ENCODE data around the gene FOXN1. TPM values are rescaled to one million over a fixed set of nuclear protein-coding genes. Genes with fewer than 3 reads are reported as not detected.

The FOXN1 gene
- total RNA-seq, 1 donor from 2014 or later: 3.0 TPM

DNA sequence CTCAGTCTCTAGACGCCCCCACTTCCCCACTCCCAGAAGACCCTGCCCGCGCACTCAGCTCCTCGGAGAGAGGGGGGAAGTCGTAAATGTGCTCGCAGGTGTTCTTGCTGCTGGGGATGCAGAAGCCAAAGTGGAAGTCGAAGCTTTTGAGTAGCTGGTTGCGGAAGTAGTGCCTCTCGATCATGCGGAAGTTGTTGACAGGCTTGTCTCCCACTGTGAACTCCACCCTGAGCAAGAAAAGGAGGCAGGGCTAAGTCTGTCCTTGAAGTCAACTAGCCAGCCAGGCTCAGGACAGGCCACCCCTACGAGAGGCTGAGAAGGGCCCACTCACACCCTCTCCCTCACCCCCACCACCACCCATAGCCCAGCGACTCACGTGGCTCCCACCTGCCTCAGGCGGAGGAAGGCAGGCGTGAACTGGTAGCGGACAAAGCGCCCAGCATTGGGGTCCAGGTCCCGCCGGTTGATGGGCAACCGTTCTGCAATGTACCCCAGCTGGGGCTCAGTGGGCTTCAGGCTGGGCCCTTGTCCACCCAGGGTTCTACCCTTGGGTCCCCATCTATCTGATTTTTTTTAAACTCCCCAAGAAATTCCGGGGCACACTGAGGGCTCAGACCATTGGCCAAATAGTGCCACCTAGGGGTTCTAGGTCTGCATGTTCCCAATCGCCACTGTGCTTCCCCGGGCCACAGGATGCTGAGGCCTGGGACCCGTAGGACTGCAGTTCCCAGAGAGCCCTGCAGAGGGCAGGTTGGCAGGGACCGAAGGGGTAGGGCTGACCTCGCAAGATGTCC is 41.7 kb downstream of the FOXN1 start:
- no peak for DNase-seq

DNA sequence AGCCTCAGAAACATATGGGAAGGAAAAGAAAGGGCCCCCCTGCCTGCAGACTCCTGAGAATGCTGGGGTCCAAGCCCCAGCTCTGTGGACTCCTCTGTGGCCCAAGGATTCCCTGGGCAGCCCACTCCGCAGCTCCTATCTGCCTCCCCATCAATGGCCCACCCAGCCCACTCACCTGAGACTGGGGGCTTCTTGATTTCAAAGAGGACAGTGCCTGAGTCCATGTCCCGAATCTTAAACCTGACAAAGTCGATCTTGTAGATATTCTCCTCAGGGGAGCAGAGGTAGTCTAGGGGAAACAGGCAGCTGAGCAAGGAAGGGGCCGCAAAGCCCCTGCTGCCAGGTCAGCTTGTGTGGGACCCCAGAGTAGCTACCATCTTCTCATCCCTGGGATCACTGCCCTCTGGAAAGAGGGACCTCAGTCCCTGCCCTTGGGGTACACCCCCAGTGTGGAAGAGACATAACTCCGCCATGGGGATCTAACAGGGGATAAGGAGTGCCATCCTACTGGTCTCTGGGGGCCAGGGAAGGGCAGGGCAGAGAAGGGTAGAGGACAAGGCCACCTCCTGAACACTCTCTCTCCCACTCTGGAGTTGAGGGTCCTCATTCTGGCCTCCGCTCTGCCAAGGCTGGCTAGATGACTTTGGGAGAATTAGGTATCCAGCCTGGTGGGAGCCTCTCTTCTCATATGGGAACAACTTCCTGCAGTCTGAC is 42.4 kb downstream of the FOXN1 start:
- no peak for DNase-seq

DNA sequence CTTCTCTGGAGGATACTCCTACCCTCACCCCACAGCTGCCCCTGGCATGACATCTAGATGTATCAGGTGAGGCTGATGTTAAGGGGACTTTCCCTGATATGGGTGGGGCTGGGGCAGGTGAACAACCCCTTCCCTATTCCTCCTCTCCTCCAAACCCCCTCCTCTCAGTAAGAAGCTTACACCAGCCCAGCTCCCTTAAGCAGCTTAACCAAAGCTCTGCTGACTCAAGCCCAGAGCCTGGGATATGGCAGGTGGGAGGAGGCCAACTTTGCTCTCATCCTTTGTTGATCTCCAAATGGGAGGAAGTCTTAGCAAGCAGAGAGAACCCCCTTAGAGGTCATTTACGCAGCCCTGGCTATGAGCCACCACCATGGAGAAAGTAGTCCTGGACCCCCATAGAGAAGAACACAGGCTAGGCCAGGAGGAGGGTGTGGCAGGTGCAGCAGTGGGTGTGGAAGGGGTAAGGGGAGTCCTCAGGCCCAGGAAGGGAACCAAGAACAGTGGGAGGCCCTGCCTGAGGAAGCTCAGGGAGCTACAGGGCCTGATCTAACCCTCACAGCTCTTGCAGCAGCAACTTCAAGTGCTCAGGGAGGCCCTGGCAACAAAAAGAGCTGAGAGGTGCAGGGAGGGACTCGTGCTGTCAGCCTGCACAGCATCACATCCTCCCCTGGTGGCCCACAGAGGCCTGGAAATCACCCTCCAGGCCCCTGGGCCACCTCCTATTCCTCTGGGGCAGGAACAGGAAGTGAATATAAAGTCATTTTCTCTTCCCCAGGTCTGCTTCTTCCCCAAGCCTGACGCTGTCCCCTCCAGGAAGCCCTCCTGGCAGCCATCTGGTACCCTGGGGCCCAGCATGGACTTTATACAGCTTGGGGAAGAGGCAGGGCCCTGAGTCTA is 43.3 kb downstream of the FOXN1 start:
- DNase-seq: no peak

DNA sequence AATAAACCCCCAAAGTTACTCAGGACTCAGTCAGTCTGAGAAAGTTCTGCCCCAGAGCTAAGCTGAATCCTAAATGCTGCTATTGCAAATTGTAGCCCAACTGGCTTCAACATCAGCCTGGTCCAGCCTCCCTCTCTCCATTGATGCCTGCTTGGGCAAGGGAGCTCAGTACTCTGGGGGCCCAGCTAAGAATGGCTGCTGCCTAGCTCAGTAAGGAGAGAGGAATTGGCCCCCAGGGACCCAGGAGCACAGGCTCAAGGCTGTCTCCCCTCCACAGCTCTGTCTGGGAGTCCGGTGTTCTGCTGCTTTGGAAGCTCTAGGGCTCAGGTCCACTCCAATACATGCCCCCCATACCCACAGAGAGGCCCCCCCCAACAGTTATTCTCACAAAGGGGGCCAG is 44.7 kb downstream of the FOXN1 start:
- no peak for DNase-seq

DNA sequence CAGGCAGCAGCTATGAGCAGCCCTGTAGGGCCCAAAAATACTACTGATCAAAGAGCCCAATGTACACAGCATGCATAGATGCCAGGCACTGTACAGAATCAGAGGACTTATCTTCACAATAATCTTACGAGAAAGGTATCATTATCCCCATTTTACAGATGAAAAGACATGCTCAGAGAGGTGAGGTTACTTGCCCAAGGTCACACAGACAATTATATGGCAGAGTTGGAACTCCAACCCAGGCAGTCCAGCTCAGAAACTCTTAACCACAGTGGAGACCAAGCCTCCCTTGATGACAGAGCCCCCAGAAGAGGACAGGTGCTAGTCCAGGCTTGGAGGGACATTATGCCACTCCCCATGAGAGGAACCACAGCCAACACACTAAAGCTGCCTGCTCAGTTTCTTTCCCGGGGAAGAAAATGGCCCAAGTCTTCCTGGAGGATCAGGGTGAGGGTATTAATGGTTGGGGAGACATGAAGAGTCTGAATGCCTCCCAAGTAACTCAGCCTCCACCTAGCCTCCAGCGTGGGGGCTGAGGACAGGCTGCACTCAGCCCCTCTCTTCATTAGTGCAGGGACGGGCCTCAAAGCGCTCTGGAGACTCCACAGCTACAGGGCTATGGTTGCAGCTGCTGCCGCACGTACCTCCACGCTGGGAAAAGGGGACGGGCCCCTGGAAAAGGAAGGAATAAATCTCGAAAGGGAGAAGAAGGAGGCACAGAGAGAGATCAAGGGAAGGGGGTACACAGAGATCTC is 45.5 kb downstream of the FOXN1 start:
- no peak for DNase-seq

DNA sequence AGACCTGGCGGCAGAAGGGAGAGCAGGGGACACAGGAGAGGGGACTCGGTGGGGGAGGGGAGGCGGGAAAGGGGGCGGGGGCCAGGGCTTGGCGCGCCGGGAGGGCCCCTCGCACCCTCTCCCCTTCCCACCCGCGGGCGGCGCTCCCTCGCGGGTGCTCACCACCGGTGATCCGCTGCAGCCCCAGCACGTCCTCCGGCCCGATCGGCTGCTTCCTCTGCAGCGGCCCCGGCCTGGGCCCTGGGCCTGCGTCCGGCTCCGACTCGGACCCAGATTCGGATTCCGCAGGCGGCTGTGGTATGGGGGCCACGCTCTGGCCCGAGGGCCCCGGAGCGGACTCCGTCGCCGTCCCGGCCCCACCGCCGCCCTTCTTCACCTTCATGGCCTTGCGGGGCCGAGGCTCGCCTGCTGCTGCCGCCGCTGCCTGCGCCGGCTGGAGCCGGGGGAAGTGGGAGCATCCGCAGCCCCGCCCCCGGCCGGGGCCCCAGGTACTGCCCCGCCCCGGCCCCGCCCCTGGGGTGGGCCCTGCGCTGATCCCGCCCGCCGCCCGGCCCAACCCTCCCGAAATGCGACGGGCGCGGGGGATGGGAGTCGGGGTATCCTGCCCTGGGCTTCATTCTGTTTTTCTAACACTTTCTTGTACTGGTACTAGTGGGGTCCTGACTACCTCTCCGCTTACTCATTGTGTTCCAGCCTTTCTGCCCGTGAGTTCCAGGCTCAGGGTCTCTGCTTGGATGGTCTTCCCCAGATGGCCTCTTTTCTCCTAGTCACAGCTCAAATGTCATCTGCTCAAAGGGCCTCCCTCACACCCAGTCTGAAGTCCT is 46.2 kb downstream of the FOXN1 start, which contains the start of gene UNC119:
Gene UNC119, minus strand, starts transcription at position 449 of the 824 bp plus-strand sequence. Its CDS starts 67 bp downstream, at position 382.
- peak; percentile 38 for DNase-seq

DNA sequence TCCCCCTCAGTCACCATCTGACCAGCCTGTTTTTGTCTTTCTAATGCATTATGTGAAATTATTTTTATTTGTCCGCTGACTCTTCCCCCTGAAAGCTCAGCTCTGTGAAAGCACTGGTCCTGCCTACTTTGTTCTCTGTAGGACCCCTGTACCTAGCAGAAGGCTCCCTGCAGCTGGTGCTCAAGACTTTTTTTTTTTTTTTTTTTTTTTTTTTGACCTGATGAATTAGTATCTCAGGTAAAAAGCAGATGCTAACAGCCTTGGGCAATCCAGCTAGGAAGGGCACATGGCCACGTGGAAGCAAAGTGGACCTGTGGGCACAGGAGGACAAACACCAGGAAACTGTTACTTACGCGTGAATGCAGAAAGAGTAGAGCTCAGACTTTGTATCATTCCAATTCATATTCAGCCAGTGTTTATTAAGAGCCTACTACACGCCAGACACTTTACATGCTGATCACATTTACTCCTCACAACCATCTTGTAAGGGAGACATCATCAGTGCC is 46.9 kb downstream of the FOXN1 start:
- peak; percentile 16 for DNase-seq

DNA sequence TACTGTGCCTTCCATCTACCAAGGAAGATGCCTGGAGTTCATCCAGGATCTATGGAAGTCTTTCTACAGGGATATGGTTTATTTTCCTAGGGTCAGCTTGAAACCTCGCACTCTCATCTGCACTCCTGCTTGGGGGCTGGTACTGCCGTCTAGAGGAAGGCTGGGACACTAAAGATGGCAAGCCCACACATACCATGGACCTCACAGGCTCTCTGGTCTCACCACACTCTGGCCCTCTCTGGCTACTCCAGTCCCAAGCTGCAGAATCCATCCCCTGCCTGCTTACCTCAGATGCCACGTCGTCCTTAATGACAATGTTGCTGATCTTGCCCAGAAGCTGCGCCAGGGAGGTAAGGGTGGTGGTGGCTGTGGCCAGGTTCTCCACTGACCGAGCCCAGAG is 48.4 kb downstream of the FOXN1 start:
- DNase-seq: no peak

DNA sequence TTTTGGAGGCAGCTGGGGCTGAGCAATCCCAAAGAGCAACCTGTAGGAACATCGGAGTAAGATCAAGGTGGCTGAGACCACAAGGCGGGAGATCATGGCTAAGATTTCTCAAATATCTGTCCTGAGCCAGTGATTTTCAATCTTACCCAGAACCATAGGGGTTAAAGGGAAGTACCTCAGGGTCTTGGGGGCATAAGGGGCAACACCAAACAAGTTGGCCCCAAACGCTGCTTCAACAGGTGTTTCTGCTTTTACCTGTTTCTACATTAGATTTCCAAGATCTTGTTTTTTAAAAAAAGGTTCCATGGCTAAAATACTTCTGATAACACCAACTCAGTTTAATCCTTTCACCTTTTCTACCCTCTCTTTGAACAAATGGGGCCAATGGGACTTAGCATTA is 48.9 kb downstream of the FOXN1 start:
- DNase-seq: no peak

DNA sequence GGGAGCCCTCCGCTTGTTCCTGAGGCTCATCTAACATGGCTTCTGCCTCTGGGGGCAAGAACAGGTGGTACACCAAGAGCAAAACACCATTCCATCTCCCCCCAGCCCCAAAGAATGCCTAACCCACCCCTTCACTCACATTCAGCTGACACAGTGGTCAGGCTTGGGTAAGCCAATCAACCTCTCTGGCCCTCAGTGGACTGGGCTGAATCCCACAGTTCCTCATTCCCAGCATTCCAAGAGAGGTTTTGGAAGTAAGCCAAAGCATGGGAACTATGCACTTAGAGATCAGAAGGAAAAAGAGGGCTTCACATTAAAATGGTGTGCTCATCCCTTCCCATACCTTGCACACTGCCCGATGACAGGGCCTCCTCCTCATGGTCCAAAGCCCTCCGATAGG is 57.3 kb downstream of the FOXN1 start:
- DNase-seq: no peak

DNA sequence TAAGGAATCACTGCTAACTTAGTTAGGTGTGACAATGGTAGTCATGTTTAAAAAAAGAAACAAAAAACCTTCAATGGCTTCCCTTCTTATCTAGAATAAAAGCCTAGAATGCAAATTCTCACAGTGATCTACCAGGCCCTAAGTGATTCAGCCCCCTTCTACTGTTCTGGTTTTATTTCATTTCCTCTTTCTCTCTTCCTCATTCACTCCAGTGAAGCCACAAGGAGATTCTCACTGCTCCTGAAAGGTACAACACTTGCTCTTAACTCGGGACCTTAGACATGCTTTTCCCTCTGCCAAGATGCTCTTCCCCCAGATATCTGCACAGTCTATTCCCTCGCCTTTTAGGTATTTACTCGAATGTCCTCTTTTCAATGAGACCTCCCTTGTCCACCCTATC is 61.5 kb downstream of the FOXN1 start:
- DNase-seq: no peak

DNA sequence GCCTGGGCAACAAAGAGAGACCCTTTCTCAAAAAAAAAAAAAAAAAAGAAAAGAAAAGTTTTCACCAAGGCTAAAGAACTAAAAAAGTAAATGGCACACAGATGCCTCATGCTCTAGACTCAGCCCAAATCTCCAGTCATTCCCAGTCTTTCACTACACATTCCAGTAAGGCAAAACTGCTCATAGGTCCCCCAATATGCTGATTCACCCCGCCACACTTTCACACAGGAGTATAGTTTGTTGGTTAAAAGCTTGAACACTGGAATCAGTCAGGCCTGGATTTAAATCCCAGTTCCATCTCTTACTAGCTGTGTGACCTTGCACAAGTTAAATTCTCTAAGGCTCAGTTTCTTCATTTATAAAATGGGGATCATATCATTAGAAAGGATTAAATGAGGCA is 63.3 kb downstream of the FOXN1 start:
- no peak for DNase-seq

DNA sequence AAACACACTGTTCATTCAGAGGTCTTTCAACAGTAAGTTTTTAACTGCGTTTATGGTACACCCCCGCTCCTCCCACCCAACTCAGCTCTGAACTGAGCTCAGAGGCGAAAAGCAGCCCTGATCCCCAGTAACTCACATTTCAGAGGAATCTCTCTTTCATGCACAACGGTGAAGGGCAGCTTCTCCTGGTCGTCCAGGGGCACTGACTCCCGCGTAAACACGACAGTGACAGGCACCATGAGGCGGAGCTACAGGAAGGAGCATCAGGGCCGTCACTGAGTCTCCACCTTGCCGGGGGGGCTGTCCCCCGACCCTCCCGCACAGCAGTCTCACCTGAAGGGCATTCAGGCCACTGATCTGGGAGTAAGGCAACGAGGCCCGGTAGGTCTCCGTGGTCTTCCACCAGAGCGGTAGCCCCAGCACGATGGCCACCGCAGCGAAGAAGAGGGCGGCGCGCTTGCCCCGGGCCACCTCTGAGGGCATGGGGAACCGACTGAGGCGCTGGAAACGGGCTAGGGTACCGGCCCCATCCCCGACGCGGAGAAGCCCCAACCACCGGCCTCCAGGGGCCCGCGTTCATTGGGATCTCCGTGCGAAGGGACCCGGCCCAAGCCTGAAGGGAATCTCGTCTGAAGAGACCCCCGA is 64.7 kb downstream of the FOXN1 start:
- no peak for DNase-seq

DNA sequence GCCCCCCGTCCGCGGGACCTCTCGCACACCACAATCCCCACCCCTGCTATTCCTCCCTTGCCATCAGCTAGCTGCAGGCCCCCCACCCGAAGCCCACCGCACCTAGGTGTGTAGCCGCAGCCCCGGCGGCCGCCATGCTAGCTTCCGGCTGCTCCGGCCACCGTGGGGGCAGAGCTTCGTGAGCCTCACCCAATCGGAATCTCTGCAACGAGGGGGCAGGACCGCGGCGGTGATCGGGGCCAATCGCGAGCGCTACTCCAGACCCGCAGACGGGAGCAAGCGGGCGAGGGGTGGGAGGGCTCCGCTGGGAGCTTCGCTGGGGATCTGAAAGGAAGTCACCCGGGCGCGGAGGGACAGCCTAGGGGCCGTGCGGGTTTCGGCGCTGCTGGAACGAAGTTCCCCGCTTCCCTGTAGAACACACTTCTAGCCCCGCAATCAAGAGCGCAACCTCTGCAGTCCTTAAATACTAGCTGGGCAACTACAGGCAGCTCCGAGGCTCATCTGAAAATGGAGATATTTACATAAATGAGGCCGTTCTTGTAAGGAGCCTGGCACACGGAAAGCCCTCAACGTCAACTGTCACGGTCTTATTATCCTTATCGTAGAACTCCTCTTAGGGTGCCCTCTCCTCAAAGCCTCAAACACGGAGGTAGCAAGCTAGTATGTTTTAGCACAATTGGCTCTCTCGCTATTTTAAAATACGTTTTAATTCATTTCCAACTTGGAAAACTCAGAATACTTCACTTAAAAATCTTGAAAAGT is 65.4 kb downstream of the FOXN1 start, which contains the start of gene PIGS:
Gene PIGS, minus strand, starts transcription at position 164 of the 762 bp plus-strand sequence. Its CDS starts 28 bp downstream, at position 136.
- peak; percentile 85 for DNase-seq

DNA sequence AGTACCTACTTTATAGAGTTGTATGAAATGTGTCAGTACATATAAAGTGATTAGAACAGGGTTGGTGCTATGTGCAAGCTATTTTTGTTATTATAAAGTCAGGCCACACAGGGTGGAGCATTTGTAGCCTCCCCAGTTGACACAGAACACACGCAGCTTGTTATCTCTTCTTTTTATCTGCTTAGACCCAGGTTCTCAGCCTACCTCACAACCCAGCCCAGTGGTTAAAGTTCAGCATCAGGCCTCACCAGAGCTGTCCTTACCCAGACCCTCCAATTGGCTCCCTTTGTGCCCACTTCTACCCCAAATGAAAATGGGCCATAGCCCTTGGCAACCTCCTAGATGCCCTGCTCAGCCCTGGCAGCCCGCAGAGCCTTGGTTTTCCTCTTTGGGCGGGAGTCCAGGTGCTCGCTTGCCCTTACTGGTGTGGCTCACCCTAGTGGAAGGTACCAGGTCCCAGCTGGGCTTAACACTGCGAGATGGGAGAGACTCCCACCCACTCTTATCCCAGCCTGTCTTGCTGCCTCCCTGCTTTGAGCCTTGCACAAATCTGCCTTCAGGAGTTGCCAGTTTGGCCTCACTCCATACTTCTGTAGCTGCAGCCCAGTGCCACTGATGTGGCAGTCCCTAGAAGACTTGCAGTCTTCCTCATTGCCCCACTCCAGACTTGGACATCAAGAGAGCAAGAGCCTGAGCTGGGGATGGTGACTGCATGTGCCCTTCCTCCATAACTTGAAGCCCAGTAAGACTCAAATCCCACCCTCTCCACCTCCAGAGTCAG is 66.3 kb downstream of the FOXN1 start:
- no peak for DNase-seq

DNA sequence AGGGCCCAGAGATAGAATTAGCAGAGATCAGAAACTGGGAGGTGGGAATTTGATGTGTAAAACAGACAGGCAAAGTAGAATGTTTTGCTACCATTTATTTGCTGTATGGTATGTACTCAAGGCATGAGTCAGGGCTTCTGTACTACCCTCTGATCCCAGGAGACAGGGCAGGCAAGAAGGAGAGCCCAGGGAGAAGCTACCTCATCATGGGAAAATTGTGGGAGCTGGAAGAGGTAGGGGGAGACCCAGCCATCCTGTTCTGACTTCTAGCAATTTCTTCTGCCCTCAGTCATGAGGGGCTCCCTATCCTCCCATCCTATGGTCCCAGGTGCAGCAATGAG is 66.9 kb downstream of the FOXN1 start:
- no peak for DNase-seq

DNA sequence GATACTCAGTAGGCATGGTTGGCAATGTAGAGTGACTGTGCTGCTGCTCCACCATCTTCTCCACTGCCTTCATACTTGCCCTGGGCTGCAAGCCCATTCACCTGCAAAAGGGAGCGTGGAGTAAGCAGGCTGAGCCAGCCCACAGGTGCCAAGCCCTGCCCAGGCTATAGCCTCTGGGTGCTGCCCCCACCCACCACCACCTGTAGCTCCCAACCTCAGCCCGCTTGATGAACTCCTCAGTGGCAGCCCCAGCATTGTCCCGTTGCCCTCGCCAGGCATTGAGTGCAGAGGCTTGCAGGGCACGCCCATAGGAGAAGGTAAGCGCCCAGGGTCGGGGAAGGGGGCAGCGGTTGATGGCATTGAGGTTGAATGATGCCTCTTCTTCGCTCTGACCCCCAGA is 67.4 kb downstream of the FOXN1 start:
- no peak for DNase-seq

DNA sequence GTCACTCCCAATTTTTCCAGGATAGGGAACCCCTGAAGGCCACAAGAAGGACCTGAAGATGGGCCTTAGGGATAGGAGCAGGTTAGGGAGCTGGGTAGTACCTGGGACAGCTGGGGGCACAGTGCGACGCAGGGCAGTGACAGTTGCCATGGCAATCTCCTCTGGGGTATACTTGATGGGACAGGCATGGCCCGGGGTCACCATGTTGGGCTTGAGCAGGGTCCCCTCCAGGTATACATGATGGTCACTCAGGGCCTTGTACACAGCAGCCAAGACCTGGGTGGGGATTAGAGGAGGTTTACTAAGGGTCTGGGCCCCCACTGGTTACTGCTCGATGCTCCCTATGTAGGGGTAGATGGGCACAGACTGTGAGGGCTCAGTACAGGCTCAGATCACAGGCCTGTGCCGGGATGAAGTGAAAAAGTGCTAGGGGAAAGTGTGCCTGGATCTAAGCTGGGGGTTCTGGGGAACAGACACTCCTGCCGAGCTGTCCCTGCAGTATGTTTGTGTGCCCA is 67.9 kb downstream of the FOXN1 start:
- no peak for DNase-seq
